Bronchial epithelial cell (primary cell): Measurements from ENCODE around the gene PRKCQ. TPM values are rescaled to one million over a fixed set of nuclear protein-coding genes. Genes with fewer than 3 reads are reported as not detected.
A peak's percentile ranks its signal among the peaks of the same experiment; 100 is the strongest.

Source experiments
- DNase-seq: peaks from one replicate; pipeline ENCODE4 v3.0.0-alpha.2; 2010; ENCODE audit warnings: low read depth
- FAIRE-seq: peaks from 2 replicates; lab custom pipeline; 2011; peaks lifted over from hg19 to GRCh38; lab: Jason Lieb, UNC
- H3K27me3 ChIP-seq: 2 replicates; pipeline ENCODE4 v1.5.1; 2011; ENCODE audit warnings: low read length; ENCODE audit not compliant: control insufficient read depth, insufficient read depth
- H3K36me3 ChIP-seq: 2 replicates; pipeline ENCODE4 v1.5.1; 2011; ENCODE audit warnings: low read length; ENCODE audit not compliant: control insufficient read depth, insufficient read depth
- H3K4me3 ChIP-seq: 2 replicates; pipeline ENCODE4 v1.5.1; 2011; ENCODE audit warnings: mild to moderate bottlenecking, low read depth, low read length, control low read depth
- total RNA-seq: library from RNA; depleted of rRNA; stranded (reverse); fragments of >200 nt; gene quantifications from 2 replicates; pipeline ENCODE4 v1.2.1, GENCODE V29; 2014
- TF ChIP-seq, protein P1 (sequence below): IDR thresholded peaks from 2 replicates; pipeline ENCODE4 v1.5.1; 2011; ENCODE audit warnings: mild to moderate bottlenecking, moderate library complexity, low read length, control low read depth, inconsistent platforms; ENCODE audit not compliant: insufficient read depth, severe bottlenecking

PRKCQ gene
- total RNA-seq, 1 donor from 2014 or later, result 2.1 TPM

DNA sequence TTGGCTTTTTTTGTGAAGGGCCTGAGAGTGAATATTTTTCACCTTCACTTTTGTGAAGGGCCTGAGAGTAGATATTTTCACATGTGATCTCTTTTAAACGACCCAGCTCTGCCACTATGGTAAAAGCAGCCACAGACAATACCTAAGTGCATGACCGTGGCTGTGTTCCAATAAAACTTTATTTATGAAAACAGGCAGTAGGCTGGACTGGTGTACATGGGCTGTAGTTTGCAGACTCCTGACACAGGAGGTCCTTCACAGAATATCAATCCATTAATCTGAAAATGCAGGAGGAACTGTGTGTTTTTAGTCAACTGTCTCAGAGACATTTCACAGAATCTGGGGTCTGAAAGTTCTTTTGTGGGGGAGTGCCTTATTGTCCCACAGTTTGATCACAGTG lies 186.9 kb downstream of the PRKCQ start:
- Histone ChIP-seq H3K36me3 (no peaks in the 10 kb centered on the region), H3K27me3 (no peaks in the 10 kb centered on the region), H3K4me3 (no peak overlapping the region)
- DNase-seq (no peak), FAIRE-seq (no peak)
- TF ChIP-seq, protein P1, sequence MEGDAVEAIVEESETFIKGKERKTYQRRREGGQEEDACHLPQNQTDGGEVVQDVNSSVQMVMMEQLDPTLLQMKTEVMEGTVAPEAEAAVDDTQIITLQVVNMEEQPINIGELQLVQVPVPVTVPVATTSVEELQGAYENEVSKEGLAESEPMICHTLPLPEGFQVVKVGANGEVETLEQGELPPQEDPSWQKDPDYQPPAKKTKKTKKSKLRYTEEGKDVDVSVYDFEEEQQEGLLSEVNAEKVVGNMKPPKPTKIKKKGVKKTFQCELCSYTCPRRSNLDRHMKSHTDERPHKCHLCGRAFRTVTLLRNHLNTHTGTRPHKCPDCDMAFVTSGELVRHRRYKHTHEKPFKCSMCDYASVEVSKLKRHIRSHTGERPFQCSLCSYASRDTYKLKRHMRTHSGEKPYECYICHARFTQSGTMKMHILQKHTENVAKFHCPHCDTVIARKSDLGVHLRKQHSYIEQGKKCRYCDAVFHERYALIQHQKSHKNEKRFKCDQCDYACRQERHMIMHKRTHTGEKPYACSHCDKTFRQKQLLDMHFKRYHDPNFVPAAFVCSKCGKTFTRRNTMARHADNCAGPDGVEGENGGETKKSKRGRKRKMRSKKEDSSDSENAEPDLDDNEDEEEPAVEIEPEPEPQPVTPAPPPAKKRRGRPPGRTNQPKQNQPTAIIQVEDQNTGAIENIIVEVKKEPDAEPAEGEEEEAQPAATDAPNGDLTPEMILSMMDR, result no peak

DNA sequence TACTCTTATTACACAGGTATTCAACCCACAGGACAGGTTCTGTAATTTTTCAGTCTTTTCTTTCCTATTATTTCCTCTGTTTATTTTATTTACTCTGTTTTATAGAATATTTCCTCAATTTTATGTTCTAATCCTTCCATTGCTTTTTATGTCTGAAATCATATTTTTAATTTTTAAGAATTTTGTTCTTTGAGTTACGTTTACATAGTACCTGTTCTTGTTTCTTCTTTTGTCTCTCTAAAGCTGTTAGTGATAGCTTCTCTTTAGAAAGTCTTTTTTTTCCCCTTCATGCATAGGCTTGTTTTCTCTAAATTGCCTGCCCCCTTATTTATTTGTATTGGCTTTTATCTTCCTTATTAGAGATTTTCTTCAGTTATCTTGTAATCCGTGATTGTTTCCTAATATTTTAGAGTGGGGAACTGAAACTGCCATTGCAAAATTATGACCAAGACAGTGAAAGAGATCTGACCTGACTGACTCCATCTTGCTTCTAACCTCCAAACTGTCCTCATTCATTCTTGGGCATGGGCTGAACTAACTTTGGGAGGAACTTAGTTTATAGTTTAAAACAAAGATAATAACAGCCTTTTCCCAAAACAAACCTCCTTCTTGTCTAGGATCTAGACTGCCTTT lies 189.7 kb downstream of the PRKCQ start:
- Histone ChIP-seq H3K36me3 (no peaks in the 10 kb centered on the region), H3K4me3 (no peak overlapping the region), H3K27me3 (no peaks in the 10 kb centered on the region)
- TF ChIP-seq, protein P1, result no peak
- DNase-seq (no peak), FAIRE-seq (no peak)

DNA sequence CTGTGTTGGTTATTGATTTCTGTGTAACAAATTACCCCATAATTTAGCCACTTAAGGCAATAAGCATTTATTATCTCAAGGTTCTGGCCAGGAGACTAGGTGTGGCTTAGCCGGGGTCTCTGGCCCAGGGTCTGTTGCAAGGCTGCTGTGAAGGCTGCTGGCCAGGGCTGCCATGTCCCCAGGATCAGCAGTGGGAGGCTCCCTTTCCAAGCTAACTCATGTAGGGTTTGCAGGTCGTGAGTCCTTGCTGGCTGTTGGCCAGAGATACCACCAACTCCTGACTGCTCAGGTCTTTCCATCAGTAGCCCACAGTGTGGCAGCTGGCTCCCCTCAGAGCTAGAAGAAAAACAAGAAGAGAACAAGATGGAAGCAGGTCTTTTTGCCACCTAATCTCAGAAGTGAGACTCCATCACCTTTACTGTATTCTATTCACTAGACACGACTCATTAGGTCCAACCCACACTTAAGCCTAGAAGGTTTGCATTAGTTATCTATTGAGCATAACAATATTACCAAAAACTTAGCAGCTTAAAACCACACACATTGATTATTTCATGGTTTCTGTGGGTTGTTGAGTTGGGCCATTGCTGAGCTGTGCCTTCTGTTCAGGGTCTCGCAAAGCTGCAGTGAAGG lies 191.7 kb downstream of the PRKCQ start:
- TF ChIP-seq, protein P1, result no peak
- no peak for FAIRE-seq

DNA sequence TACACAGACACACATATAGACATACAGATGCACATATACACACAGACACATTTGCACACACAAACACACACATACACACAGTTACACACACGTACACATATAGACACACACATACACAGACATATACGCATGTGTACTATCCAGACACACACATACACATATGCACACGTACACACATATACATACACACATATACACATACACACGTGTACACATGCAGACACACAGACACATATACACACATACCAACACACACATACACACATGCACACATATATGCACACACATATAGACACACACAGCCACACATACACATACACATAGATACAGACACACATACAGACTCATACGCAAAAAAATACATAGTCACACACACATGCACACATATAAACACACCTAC lies 193.1 kb downstream of the PRKCQ start:
- H3K4me3 ChIP-seq, result no peak overlapping the region
- no peaks in the 10 kb centered on the region for H3K27me3 ChIP-seq
- DNase-seq (no peak), FAIRE-seq (peak; percentile 28)
- TF ChIP-seq, protein P1, result no peak
- no peaks in the 10 kb centered on the region for H3K36me3 ChIP-seq

More for the DNA sequence above, 191.7 kb downstream of the PRKCQ start:
- Histone ChIP-seq H3K27me3 (no peaks in the 10 kb centered on the region), H3K4me3 (no peak overlapping the region), H3K36me3 (no peaks in the 10 kb centered on the region)
- no peak for DNase-seq

DNA sequence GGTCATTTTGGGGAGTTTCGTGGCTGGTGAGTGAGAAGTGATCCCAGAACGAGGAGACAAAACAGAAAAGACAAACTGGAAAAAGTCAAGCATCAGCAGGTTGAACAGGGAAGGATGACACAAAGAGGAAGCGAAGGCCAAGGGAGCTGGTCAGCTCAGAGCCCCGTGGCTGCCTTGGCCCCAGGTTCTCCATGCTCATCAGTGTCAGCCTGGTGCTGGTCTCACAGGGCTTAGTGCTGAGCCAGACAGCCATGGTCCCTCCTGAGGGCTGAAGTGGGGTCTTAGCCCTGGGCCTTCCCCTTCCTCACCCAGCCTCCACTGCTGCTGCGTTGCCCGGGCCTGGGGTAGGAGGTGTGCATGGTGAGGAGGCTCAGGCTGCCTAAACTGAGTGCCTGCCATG lies 193.7 kb downstream of the PRKCQ start:
- FAIRE-seq (no peak), DNase-seq (no peak)
- no peaks in the 10 kb centered on the region for H3K36me3 ChIP-seq
- TF ChIP-seq, protein P1, result no peak
- no peaks in the 10 kb centered on the region for H3K27me3 ChIP-seq
- H3K4me3 ChIP-seq, result no peak overlapping the region
